Measurements from ENCODE around the gene KLHL29.

KLHL29 gene

DNA sequence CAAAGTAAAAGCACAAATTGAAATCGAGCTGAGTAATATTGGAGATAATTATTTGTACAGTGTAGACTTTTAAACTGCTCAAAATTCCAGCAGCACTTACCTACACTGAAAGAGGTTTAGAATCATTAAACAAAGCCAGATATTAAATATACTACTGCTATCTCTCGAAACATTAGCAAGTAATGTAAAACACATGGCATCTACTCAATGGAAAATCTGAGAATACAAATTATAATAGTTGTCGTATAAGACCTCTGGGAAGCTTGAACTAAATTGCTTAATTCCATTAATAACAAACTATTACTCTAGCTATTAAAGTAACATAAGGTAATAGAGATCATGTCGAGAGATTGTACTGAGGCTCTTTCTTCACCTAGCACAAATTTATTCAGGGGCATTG, 108.9 kb downstream of the KLHL29 start:
- DNase-seq (ENCODE audit: low read depth): no peak

DNA sequence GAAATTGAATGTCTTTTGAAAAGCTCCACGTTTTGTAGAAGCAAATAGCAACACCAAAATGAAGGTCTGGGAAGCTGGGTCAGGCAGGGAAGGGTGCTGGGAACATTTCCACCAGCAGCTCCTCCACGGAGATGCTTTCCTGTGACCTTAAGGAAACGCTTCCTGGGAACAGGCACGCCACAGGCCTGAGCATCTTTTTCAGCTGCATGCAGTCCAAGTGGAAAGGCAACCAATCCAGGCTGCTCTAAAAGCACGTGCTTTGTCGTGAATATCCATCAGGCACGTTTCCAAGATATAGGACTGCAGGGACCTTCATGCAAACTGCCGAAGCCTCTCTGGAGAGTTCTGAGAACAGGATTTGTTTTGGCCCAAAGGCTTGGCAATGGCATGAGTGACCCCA, 109.3 kb downstream of the KLHL29 start:
- DNase-seq (ENCODE audit: low read depth): no peak

DNA sequence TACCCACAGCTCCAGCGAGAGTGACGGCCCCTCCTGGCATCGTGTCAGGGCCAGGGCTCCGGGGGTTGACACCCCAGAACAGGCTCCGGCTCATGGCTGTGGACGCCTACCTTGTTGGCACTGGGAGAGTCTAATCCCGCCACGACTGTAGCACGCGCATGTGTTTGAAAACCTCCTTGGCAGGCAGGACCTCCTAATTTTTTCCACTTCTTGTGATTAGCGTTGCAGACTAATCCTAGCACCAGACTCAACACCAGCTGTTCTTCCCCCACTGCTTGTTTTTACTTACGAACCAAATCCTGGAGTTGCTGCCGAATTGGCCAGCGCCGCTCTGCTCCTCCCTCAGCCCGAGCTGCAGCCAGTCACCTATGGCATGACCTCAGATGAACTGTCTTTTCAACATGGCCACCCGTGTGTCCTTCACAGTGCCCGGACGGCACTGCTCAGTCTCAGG, 110.7 kb downstream of the KLHL29 start:
- DNase-seq (ENCODE audit: low read depth): no peak

DNA sequence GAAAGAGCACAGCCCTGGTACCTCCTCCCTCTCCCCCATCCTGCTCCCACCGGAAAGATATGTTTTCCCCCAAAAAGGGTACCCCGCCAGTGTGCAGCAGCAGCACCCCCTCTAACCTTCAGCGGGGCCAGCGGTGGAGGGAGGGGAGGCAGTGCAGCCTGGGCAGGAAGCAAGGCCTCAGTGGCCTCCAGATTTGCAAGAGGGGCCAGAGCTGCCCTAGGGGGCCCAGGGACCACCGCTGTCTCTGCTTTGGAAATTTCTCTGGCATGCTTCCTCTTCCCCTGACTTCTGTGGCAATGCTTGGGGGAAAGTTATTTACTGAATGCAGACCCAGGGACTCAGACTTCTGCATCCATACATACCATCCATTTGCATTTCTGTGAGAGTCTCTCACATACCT, 111.5 kb downstream of the KLHL29 start:
- DNase-seq (ENCODE audit: low read depth): no peak

DNA sequence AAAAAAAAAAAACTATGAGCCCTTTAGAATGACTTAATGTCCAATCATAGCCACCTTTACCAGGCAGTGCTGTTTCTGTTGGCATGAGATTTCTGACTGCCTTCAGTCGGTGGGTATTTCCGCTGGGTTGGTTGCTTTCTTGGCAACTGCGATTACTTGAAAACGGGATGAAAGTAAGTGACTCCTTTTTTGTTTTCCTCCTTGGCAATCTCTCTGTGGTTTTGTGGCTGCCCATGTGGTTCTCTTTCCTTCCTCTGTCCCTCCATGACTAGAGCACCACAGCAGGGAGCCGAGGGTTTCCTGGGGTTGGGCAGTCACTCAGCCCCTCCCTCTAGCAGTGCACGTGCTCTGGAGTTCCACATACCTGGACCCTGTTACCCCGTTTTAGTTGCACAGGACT, 112.1 kb downstream of the KLHL29 start:
- no peak for DNase-seq (ENCODE audit: low read depth)

DNA sequence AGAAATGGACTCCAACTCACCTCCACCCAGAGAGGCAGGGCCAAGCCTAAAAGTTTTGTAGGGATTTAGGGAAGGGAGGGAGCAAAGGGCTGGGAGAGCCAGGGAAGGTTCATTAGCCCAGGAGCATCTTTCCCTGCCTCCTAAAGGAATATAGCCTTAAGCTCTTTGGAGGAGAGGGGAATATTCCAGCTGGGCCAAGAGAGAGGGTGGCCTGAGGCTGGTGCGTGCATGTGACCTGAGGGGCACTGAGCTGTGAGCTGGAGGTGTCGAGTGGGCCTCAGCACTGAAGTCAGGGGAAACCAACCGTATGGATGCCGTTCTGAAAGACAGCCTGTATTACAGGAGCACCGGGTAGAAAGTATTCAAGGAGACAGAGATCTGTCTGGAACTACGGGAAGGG, 112.6 kb downstream of the KLHL29 start:
- no peak for DNase-seq (ENCODE audit: low read depth)

GRCh38 chr2:23498943-23499342, 114.0 kb downstream of the KLHL29 start:
- DNase-seq (ENCODE audit: low read depth): no peak

- no peak for DNase-seq (ENCODE audit: low read depth)
Measured at GRCh38 chr2:23499439-23499838, 114.5 kb downstream of the KLHL29 start.

- no peak for DNase-seq (ENCODE audit: low read depth)
Measured at GRCh38 chr2:23500836-23501235, 115.9 kb downstream of the KLHL29 start.

- DNase-seq (ENCODE audit: low read depth): no peak
Measured at GRCh38 chr2:23502096-23502495, 117.1 kb downstream of the KLHL29 start.

DNA sequence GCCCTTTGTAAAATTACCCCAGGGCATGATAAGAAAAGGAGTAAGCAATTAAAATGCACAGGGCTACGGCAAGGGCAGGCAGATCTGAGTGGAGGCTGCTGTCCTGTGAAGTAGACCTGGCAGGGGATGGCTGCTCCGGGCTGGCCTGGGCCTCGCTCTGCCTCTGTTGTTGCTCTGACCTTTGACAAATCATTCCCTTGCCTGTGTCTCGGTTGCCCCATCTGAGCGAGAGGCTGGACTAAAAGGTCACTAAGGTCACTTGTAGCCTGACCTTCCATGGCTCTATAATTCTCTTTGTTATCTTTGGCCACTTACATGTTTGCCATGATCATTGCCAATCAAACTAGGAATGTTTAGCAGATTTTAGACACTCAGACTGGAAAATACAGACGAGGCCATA, 118.1 kb downstream of the KLHL29 start:
- no peak for DNase-seq (ENCODE audit: low read depth)

DNA sequence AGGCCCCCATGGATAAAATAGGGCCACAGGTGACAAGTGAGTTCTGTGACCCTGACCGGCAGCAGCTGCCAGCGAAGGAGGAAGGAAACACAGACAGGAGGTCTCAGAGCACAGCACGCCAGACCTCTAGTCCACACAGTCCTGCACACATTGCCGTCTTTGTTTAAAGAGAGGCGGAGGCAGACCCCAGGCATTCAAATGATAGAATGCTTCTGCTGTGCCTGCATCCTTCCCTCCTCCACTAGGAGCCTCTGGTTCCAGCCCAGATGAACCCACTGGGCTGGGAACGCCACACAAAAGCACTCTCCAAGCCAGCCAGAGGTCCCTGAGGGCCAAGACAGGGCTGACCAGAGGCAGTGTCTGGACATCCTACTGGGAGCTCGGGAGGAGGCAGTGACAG, 118.7 kb downstream of the KLHL29 start:
- DNase-seq (ENCODE audit: low read depth): no peak

DNA sequence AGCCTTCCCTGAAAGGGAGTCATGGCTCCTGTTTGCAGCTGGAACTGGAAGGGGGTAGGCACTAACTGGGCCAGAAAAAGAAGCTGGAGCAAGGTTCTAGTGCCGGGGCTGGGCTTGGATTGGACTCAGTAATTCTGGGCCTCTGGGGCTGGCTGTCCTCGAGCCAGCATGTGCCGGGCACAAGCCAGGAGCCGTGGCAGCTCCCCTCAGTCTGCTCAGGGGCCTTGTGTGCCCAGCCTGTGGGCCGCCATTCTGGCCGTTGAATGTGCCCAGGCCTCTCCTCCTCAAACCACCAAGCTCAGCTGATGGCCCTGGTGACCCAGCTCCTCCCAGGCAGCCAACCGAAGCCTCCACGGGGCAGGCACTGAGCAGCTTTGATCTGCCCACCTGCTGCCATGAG, 119.6 kb downstream of the KLHL29 start:
- no peak for DNase-seq (ENCODE audit: low read depth)

GRCh38 chr2:23505218-23505983, 120.4 kb downstream of the KLHL29 start:
- no peak for DNase-seq (ENCODE audit: low read depth)

DNA sequence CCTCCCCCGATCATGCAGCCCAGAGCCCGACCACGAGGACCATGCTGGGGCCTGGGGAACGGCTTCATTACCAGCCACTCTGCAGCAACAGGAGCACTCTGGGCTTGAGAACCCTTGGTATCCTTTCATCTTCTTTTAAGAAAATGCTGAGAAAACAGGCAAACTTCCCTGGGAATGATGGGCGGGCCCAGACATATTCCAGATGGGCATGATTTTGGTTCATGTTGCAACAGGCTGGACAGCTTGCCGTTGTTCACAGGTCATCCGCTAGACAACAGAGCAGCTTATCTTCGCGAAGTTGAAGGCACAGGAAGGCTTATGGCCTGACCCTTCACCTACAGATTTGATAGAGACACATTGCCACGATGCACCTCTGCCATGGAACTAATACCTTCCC, 121.0 kb downstream of the KLHL29 start:
- no peak for DNase-seq (ENCODE audit: low read depth)

DNA sequence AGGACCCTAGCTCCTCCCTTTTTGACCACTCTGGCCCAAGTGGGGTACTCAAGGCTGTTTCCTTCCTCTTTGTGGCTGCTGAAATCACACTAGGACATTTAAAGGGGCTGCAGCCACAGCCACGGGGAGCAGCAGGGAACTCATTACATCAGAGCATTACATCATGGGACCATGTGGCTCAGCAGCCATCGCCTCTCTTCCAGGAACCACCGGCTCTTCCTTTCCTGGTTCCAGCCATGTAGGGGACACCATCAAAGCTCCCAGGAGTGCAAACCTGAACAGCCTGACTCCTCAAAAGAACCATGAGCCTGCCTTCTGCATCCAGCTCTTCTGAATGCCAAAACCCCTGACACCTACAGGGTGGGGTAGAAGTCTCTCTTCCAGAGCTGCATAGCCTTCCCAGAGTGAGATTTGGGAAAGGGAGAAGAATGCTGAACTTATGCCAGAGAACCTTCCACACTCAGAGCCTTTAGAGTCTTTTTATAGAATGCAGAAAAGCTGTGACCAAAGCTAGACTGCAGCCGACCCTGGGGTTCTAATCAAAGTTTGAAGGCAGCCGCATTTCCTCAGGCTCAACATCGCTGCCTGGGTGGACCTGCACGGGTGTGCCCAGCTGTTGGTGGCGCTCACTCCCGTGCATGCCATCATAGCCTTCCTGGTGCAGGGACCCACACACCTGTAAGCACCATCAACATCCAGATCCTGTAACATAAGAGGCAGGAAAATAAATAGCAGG, 121.7 kb downstream of the KLHL29 start:
- DNase-seq (ENCODE audit: low read depth): no peak

- no peak for DNase-seq (ENCODE audit: low read depth)
Measured at GRCh38 chr2:23507267-23508065, 122.5 kb downstream of the KLHL29 start.

- no peak for DNase-seq (ENCODE audit: low read depth)
Measured at GRCh38 chr2:23508066-23508390, 123.0 kb downstream of the KLHL29 start.

GRCh38 chr2:23509103-23509502, 124.1 kb downstream of the KLHL29 start:
- no peak for DNase-seq (ENCODE audit: low read depth)

DNA sequence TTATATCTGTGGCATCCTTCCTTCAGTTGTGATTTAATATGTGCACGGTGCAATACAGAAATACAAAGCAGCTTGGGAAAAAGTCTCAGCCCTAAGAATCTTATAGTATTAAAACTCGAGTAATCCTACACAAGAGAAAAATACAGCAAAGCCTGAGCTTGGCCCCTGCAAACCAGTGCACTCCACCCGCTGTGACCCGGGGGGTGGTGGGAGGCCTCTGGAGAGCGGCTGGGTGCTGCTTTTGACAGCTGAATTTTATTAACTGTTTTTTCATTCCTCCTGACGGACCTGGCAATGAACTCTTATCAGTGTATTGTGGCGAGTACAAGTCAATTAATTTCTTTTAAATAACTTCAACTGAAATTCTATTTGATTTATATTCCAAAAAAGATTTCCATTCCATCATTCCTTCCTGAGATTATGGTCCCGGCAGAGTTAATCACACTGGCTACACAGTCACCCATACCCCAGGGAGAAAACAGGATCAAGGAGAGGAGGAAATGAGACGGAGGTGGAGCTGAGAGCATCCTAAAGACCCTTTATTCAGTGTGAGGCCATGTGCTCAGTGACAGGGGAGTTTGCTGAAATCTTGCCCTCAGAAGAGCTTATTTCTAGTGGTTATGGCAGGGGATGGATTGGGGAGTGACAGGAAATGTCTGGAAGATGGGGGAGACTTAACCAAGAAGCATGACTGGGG, 124.8 kb downstream of the KLHL29 start:
- no peak for DNase-seq (ENCODE audit: low read depth)

- no peak for DNase-seq (ENCODE audit: low read depth)
Measured at GRCh38 chr2:23510471-23510870, 125.5 kb downstream of the KLHL29 start.

GRCh38 chr2:23512778-23513177, 127.8 kb downstream of the KLHL29 start:
- no peak for DNase-seq (ENCODE audit: low read depth)
